Endodermal cell (in vitro differentiated cells): ENCODE measurements around the gene GLYATL3. TPM values are rescaled to one million over a fixed set of nuclear protein-coding genes. Genes with fewer than 3 reads are reported as not detected.

Experiments
- DNase-seq: peaks from one replicate; pipeline ENCODE4 v3.0.0-alpha.2; 2017
- H3K27ac ChIP-seq: 2 replicates; pipeline ENCODE4 v1.5.1; 2013; ENCODE audit warnings: mild to moderate bottlenecking, low read depth, low read length, moderate library complexity
- H3K27me3 ChIP-seq: 2 replicates; pipeline ENCODE4 v1.6.1; 2013; ENCODE audit warnings: mild to moderate bottlenecking, low read length, moderate library complexity; ENCODE audit not compliant: insufficient read depth, control insufficient read depth, poor library complexity, severe bottlenecking
- H3K36me3 ChIP-seq: 2 replicates; pipeline ENCODE4 v1.7.0; 2013; ENCODE audit warnings: mild to moderate bottlenecking, low read length, moderate library complexity; ENCODE audit not compliant: control insufficient read depth, insufficient read depth
- H3K4me1 ChIP-seq: one replicate; pipeline ENCODE4 v1.7.0; 2013; ENCODE audit warnings: low read length; ENCODE audit not compliant: control insufficient read depth, insufficient read depth
- H3K4me3 ChIP-seq: 2 replicates; pipeline ENCODE4 v1.5.1; 2013; ENCODE audit warnings: mild to moderate bottlenecking, low read length, moderate library complexity
- H3K9ac ChIP-seq: 2 replicates; pipeline ENCODE4 v1.6.1; 2013; ENCODE audit warnings: mild to moderate bottlenecking, low read length, moderate library complexity; ENCODE audit not compliant: poor library complexity, severe bottlenecking; ENCODE audit errors: extremely low read depth
- H3K9me3 ChIP-seq: 2 replicates; pipeline ENCODE4 v1.6.1; 2013; ENCODE audit warnings: mild to moderate bottlenecking, low read length, moderate library complexity; ENCODE audit not compliant: control insufficient read depth
- H3K27ac Mint-ChIP-seq: 2 replicates; pipeline ENCODE4 v1.8.0; 2020; ENCODE audit warnings: mixed read lengths
- H3K27me3 Mint-ChIP-seq: 2 replicates; pipeline ENCODE4 v1.8.0; 2021; ENCODE audit warnings: mild to moderate bottlenecking, mixed read lengths; ENCODE audit not compliant: insufficient read depth
- H3K36me3 Mint-ChIP-seq: 2 replicates; pipeline ENCODE4 v1.8.0; 2020; ENCODE audit warnings: low read depth, mixed read lengths
- H3K4me1 Mint-ChIP-seq: 2 replicates; pipeline ENCODE4 v1.8.0; 2020; ENCODE audit warnings: mixed read lengths
- H3K4me3 Mint-ChIP-seq: 2 replicates; pipeline ENCODE4 v1.8.0; 2020; ENCODE audit warnings: mild to moderate bottlenecking, moderate library complexity, mixed read lengths
- H3K9me3 Mint-ChIP-seq: 2 replicates; pipeline ENCODE4 v1.8.0; 2020; ENCODE audit warnings: mild to moderate bottlenecking, mixed read lengths
- CTCF ChIP-seq: fragments of 200-600 bp; sonication (generic); conservative IDR thresholded peaks from 2 replicates; pipeline ENCODE4 v1.5.0; 2021; ENCODE audit warnings: antibody characterized with exemption, mild to moderate bottlenecking
- WGBS, 2 experiments: methylation state at CpG; one replicate each; pipeline versions ENCODE4 v1.1.5 to v1.1.7; 2013; ENCODE audit warnings: missing lambda C conversion rate in 2 of 2, mixed read lengths in 1 of 2; ENCODE audit not compliant: insufficient coverage in 1 of 2, insufficient read length in 1 of 2; 5-methylcytosine and 5-hydroxymethylcytosine counted together
- total RNA-seq, 2 donors: library from RNA; stranded (reverse); fragmentation: NEBNext Ultra II Directional in 1 of 2; extraction: Animal tissue kit (Norgen Biotek cat#: 25700) in 1 of 2; gene quantifications; 2 replicates in 1 of 2; 3 replicates in 1 of 2; pipeline ENCODE4 v1.2.1, GENCODE V29; 2021

GLYATL3 gene
- total RNA-seq, 2 donors from 2014 or later: not detected

GRCh38 chr6:49530141-49530776 is 30.5 kb downstream of the GLYATL3 start:
- H3K27me3 ChIP-seq: no peaks in the 10 kb centered on the region
- H3K4me3 Mint-ChIP-seq: no peak overlapping the region
- no peak overlapping the region for H3K9ac ChIP-seq
- H3K4me1 ChIP-seq: no peaks in the 10 kb centered on the region
- H3K27ac Mint-ChIP-seq: no peak overlapping the region
- 40% methylated on average over 1 of the region's 2 CpGs; no CpG with 5 or more reads in 1 of the 2 experiments for WGBS, 2 experiments
- no peaks in the 10 kb centered on the region for H3K36me3 ChIP-seq
- no peaks in the 10 kb centered on the region for H3K9me3 Mint-ChIP-seq
- DNase-seq: no peak
- no peaks in the 10 kb centered on the region for H3K9me3 ChIP-seq
- H3K27ac ChIP-seq: no peak overlapping the region
- H3K4me3 ChIP-seq: no peak overlapping the region
- peaks cover 6% of the 10 kb centered on the region for H3K27me3 Mint-ChIP-seq
- no peaks in the 10 kb centered on the region for H3K4me1 Mint-ChIP-seq
- TF ChIP-seq CTCF: no peak
- no peaks in the 10 kb centered on the region for H3K36me3 Mint-ChIP-seq

- H3K27ac ChIP-seq: no peak overlapping the region
- TF ChIP-seq CTCF: peak; percentile 86
- H3K27me3 ChIP-seq: no peaks in the 10 kb centered on the region
- WGBS, 2 experiments: 28 to 60% methylated on average over 1 to 3 of the region's 3 CpGs
- H3K9ac ChIP-seq: no peak overlapping the region
- no peaks in the 10 kb centered on the region for H3K4me1 ChIP-seq
- no peak overlapping the region for H3K4me3 ChIP-seq
- no peaks in the 10 kb centered on the region for H3K4me1 Mint-ChIP-seq
- DNase-seq: no peak
- H3K27me3 Mint-ChIP-seq: peaks cover 4% of the 10 kb centered on the region
- no peak overlapping the region for H3K4me3 Mint-ChIP-seq
- H3K9me3 Mint-ChIP-seq: no peaks in the 10 kb centered on the region
- no peaks in the 10 kb centered on the region for H3K36me3 Mint-ChIP-seq
- no peaks in the 10 kb centered on the region for H3K9me3 ChIP-seq
- no peak overlapping the region for H3K27ac Mint-ChIP-seq
- no peaks in the 10 kb centered on the region for H3K36me3 ChIP-seq
These were observed 32.2 kb downstream of the GLYATL3 start for GRCh38 chr6:49531774-49532569.

- no peak overlapping the region for H3K9ac ChIP-seq
- Mint-ChIP-seq H3K27ac (no peak overlapping the region), H3K4me1 (no peaks in the 10 kb centered on the region), H3K36me3 (no peaks in the 10 kb centered on the region), H3K4me3 (no peak overlapping the region), H3K27me3 (peaks cover 2% of the 10 kb centered on the region), H3K9me3 (no peaks in the 10 kb centered on the region)
- H3K36me3 ChIP-seq: no peaks in the 10 kb centered on the region
- H3K4me3 ChIP-seq: no peak overlapping the region
- 86 to 95% methylated on average over 1 to 5 of the region's 5 CpGs for WGBS, 2 experiments
- no peaks in the 10 kb centered on the region for H3K27me3 ChIP-seq
- DNase-seq: no peak
- no peaks in the 10 kb centered on the region for H3K9me3 ChIP-seq
- TF ChIP-seq CTCF: no peak
- H3K4me1 ChIP-seq: no peaks in the 10 kb centered on the region
- no peak overlapping the region for H3K27ac ChIP-seq
These were observed 36.1 kb downstream of the GLYATL3 start for GRCh38 chr6:49535795-49536194.
